VCaP (cell line): ENCODE data around the gene TTYH2.

ENCODE experiments used
- H3K27ac ChIP-seq: fragments of 450-650 bp; 2 replicates; pipeline ENCODE4 v1.5.1; 2017
- TF ChIP-seq, protein P1 (sequence below): fragments of 450-650 bp; conservative IDR thresholded peaks from 2 replicates; pipeline ENCODE4 v1.5.1; 2017; ENCODE audit warnings: mild to moderate bottlenecking, moderate library complexity

Gene TTYH2

DNA sequence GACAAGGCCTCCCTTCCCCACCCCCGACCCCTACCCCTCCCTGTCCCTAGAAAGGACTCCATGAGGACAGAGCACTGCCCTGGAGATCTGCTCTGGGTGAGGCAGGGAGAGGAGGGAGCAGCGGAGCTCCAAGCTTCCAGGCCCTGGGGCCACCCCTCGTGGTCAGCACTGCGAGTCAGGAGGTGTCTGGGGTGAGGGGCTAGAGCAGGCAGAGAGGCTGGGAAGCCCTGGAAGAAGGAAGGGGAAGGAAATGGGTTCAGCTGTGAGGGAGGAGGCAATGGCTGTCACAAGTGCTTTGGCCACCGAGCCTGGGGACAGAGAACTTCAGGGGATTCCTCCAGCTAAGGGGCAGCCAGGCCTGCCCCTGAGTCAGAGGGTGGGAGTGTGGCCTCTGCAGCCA is 32.5 kb downstream of the TTYH2 start:
- H3K27ac ChIP-seq, result no peak overlapping the region
- TF ChIP-seq, protein P1, sequence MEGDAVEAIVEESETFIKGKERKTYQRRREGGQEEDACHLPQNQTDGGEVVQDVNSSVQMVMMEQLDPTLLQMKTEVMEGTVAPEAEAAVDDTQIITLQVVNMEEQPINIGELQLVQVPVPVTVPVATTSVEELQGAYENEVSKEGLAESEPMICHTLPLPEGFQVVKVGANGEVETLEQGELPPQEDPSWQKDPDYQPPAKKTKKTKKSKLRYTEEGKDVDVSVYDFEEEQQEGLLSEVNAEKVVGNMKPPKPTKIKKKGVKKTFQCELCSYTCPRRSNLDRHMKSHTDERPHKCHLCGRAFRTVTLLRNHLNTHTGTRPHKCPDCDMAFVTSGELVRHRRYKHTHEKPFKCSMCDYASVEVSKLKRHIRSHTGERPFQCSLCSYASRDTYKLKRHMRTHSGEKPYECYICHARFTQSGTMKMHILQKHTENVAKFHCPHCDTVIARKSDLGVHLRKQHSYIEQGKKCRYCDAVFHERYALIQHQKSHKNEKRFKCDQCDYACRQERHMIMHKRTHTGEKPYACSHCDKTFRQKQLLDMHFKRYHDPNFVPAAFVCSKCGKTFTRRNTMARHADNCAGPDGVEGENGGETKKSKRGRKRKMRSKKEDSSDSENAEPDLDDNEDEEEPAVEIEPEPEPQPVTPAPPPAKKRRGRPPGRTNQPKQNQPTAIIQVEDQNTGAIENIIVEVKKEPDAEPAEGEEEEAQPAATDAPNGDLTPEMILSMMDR, result no peak

DNA sequence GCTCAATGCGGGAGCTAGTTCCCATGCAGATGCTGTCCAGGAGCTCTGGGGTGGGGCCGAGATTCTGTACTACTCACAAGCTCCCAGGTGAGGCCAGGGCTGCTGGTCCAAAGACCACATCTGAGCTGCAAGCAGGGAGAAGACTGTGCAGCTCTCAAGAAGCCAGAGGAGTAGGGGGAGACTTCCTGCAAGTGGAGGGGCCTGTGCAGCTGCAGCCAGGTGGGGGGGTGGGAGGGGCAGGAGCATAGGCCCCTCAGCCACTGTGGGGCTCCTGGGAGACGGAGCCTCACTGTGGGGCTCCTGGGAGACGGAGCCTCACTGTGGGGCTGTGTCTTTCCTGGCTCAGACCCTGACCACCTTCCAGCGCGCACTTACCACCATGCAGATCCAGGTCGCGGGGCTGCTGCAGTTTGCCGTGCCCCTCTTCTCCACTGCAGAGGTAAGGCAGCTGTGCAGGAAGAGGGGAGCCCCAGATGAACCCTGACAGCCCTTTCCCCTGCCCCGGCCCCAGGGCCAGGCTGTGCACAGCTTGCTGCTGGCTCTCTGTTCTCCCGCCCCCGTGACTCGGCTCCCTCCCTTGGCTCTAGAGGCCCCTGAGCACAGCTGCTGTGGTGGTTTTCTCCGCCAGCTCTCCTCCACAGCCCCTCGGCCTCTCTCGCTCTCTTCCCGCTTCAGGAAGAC is 36.4 kb downstream of the TTYH2 start:
- TF ChIP-seq, protein P1, result no peak
- no peak overlapping the region for H3K27ac ChIP-seq

DNA sequence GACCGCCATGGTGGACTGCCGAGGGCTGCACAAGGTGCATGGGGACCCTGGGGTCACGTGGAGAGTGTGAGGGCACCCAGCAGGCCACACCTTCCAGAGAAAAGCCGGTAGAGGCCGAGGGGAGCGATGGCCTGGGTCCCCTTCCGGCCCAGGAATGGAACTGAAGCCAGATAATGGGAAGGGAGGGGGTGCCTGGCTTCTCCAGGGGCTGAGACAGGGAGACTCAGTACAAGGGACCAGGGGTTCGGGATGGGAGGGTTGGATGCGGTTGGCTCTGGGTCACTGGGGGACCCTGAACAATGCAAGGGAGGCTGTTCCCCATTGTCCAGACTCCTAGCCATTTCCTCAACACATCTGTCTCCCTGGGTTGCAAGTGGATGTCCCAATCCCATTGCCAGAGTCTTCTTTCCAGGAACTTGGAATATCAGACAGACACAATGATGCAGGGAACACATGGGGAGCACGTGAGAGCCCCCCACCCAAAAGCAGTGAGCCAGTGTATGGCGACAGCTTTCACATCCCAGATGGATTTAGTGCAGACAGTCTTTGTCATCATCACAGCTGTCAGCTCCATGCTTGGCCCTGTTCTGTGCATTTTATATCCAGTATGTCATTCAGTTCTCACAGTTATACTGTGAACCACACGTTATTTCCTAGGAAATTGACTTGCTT is 37.1 kb downstream of the TTYH2 start:
- TF ChIP-seq, protein P1, result no peak
- no peak overlapping the region for H3K27ac ChIP-seq

DNA sequence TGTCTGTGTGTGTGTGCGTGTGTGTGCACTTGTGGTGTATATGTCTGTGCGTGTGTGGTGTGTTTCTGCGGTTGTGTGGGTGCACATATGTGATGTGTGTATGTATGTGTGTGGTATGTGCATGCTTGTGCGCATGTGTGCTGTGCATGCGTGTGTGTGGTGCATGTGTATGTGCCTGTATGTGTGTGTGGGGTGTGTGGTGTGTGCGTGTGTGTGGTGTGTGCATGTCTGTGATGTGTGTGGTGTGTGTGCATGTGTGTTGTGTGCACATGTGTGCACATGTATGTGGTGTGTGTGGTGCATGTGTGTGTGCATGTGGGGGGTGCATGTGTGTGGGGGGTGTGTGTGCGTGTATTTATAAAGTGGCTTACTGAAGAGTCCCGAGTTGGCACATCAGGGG is 37.7 kb downstream of the TTYH2 start:
- no peak overlapping the region for H3K27ac ChIP-seq
- TF ChIP-seq, protein P1, result no peak

DNA sequence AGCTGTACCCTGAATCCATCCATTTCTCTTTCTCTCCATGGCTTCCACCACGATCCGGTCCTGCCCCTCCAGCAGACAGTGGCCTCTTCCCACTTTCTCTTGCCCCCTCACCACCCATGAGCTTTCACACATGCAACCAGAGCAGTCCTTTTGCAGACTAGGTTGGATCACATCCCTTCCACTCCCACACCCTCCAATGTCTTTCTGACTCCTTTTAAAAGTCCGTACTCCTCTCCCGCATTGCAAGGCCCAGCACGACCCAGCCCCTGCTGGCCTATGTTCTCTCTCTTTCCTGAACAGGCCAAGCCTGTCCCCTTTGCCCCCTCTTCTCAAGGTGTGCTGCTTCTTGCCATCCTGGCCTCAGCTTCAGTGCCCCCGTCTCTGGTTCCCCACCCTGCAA is 38.2 kb downstream of the TTYH2 start:
- TF ChIP-seq, protein P1, result no peak
- H3K27ac ChIP-seq, result no peak overlapping the region

DNA sequence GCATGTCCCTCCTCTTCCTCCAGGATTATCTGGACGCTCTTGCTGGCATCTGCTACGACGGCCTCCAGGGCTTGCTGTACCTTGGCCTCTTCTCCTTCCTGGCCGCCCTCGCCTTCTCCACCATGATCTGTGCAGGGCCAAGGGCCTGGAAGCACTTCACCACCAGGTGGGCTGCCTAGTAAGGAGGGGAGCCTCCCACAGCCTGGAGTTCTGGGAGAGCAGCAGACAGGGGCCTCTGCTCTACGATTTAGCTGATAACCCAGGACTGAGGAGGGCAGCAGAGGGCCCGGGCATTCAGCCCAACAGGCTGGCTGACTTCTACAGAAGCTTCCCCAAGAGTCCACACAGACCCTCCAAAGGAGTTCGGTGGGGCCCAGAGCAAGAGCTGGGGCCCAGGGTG is 38.8 kb downstream of the TTYH2 start:
- TF ChIP-seq, protein P1, result no peak
- H3K27ac ChIP-seq, result no peak overlapping the region

DNA sequence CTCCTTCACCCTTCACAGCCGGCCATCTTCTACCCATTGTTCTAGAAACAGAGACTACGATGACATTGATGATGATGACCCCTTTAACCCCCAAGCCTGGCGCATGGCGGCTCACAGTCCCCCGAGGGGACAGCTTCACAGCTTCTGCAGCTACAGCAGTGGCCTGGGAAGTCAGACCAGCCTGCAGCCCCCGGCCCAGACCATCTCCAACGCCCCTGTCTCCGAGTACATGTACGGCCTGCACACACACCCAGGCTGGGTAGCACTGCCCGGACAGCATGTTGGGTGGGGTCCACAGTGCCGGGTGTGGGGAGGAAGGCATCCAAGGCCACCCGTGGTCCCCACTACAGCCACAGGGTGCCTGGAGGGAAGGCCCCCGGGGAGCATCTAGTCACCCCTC is 39.7 kb downstream of the TTYH2 start:
- no peak overlapping the region for H3K27ac ChIP-seq
- TF ChIP-seq, protein P1, result no peak
